Fibroblast of skin of right biceps (primary cell): Measurements from ENCODE around the gene IL22.
"Not testable (repeated sequence)": the region's sequence is repeated elsewhere in the genome, so short reads cannot be mapped to it uniquely, and the experiment has no call there.

ENCODE experiments used
- DNase-seq: peaks from one replicate; pipeline ENCODE4 v3.0.0-alpha.2; 2013

IL22 gene

DNA sequence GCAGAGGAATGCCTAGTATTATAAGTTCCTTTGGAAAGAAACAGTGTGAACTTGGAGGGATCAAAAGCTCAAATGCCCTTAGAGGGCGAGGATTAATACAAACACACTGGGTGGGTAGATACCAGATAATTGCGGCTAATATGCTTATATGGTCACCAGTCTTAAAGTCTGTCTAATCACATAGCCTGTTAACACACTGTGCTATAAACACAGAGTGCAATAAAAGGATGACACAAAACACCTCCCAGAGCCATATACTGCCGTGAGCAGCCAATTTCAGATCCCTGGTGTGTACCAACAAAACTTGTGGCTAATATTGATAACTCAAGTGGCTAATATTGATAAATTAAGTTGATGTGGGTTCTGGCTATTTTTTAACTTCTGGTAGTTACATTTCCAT is 26.0 kb downstream of the IL22 start:
- DNase-seq: no peak

DNA sequence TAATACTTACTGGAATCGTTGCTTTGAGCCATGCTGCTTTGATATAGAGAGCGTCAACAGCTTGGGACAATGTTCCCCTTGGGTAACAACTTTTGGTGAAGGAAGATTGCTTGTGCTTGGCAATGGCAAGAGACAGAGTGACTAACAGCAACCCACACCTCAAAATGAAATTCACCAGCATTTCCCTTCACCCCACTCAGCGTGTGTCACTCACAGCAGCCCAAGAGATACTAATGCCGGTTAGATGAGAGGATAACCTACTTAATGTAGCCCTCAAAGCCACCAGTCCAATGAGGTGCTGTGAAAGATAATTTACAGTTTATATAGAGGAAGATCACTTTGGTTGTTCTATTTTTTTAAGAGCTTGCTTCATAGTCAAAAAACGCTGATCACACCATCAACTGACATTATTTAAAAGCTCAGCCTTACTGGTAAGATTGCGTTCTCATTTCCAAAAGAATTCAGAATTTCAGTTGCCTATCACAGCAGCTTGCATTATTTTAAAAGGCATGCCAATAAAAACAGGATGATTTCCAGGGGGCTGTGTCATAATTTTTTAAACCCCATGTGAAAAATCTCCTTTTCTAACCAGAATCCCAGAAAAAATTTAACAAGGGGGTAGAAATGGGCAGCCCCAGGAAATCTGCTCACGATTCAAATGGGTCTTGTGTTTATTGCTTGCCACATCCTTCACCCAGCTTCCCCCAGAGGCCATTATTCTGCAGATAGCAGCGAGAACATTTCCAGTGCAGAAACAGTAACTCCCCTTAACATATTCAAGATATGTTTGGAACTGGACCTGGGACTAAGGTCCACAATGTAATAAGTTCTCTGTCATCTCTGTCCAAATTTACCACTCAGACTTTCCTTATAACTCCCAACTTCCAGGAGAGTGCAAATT is 27.6 kb downstream of the IL22 start, which contains the start of gene IL26:
Gene IL26 (minus strand): TSS at position 235 of the 901 bp plus-strand sequence. CDS start 54 bp downstream, at position 181.
- DNase-seq: peak; percentile 34

DNA sequence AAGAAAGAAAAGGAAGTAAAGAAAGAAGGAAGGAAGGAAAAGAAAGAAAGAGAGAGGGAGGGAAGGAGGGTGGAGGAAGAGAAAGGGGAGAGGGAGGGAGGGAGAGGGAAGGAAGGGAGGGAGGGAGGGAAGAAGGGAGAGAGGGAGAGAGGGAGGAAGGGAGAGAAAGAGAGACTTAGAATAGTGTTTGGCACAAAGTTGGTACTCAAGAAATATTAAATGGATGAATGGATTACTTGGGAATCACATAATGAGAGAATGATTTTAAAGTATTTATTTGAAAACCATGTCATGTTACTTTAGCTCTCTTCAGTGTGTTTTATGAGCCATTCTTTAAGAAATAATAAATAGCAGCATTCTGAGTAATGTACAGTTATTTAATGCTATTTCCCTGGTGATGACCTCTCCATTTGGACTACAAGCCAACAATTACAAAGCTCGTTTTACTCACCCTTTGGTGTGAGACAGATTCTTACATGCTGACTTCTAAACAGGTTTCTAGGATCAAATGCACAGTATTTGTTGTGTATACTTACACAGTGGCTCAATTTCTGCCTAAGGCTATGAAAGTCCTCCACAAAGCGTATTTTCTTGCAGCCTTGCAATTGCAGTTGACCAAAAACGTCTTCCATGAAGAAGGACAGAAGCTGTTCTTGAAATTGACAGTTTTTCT is 28.7 kb downstream of the IL22 start:
- DNase-seq: peak; percentile 71

DNA sequence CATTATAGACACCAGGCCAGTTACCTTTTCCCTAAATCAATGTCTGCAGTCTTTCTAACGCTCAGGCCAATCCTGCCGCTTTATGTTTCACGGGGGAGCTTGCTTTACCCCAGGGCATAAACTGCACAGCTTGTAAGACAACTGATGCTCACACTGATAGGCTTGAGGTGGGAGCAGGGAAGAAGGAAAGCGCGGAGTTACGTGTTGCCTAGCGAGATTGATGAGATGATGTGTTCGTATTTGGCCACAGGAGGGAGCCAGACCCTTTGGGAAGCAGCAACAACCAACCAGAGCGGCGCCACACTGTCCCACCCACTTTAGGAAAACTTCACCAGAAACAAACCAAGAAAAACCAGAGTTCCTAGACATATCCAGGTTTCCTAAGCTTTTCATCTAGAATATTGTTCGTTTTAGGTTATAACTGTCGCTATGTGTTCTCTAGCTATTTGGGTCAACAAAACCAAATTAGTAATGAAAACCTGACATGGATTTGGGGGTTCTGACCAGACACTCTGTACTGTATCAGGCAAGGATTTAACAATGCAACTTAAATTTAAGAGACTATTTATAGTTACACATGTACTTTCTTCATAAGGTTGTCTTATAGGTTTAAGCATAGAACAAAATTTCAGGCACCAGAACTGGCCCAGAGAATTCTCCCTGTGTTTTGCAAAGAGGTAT is 30.2 kb downstream of the IL22 start:
- DNase-seq: peak; percentile 85

DNA sequence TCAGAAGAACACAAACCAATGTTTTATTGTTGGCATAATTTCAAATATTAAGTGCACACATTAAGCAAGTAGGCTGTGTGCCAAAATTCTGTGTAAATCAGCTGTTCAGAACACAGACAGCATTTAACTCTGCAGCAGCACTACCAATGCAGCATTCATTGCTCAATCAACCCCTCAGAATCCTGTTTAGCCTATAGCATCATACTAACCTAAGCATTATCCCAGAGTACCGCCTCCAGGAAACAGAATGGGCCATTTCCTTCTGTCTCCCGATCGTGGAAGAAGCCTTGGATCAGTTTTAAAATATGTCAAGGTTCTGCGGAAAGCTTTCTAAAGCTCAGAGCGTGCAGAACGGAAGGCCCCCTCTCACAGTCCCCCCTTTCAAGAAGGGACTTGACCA is 31.1 kb downstream of the IL22 start:
- DNase-seq: peak; percentile 41

DNA sequence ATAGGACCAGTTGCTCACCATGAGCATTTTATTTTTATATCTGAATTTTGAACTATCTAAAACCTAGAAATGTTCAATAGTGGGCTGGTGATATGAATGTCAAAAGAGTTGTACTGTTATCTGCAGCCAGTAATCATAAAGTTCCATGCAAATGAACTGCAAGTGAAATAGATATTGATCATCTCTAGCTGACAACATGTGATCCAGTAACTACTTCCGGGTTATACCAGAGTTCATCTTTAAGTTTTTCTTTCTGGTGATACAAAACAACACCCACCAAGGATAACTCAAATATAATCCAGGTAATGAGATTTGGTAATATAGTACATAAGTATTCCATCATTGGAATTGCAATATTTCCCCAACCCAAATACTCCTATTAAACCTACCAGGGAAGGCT is 31.9 kb downstream of the IL22 start:
- DNase-seq: no peak

DNA sequence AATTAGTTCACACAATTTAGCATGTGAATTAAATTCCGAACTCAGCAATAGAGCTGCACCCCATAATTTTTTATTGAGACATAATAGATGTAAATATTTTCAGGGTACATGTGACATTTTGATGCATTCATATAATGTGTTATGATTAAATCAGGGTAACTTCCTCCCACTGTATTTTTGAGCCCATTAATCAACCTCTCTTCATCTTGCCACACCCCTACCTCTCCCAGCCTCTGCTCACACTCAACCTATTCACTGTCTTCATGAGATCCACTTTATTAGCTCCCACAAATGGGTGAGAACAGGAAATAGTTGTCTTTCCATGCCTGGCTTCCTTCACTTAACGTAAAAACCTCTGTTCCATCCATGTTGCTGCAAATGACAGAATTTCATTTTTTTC is 42.5 kb downstream of the IL22 start:
- no peak for DNase-seq

DNA sequence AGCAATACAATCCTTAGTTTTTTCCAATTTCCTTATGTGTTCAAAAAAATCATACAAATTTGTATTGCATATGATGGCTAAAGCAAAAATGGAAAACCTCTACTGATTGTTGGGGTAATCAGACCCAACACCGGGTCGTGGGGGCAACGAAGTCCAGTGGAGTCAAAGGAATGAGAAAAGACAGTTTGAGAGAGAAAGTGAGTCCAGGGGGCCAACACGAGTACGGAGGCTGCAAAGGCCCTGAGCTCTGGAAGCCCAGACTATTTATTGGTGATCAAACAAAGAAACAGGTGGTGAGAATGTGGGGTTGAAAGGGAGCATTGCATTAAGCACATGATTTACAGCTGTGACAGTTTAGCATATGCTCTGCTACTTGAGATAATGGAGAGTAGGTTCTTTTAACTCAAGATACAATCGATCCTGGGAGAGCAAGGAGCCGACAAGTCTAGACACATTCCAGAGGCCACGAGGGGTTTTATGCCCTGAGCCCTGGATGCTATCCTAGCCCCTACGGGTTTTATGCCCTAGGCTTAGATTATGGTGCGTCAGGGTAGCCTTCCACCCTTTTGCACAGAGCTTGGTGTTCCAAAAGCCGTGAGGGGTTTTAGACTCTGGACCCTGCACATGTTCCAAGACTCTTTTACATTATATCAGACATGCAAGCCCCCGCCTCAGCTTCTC is 44.2 kb downstream of the IL22 start:
- DNase-seq: not testable (repeated sequence)

DNA sequence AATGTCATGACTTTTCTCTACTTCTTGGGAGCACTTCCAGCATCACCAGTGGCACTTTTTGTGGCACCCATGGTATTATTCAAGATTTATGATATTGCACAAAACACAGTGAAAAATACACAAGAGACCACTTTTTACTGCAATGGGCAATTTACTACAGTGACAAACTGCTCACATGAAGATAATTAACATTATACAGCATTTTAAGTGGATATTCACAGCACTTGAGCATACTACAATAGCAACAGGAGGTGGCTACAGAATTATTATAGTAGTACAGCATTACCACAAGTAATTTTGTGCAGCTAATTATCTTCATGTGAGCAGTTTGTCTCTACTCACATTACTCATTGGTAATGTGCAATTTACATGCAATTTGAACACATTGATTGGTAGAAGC is 46.1 kb downstream of the IL22 start:
- DNase-seq: no peak

DNA sequence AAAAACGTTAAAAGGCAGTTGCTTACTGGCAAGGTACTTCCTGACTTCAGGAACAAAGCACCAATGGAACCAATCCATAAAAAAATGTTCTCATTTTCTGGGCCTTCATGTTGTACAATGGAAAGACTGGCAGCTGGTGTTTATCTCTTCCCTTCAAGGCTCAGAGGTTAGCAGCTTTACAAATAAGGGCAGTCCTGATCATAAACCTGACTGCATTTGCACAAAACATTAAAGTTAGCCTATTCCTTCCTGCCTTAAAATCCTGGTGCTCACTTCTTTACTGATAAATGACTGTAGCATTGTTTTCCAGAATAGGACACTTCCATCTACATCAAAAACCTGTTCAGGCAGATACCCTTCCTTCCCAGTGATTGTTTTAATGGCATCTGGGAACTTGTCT is 47.0 kb downstream of the IL22 start:
- no peak for DNase-seq

DNA sequence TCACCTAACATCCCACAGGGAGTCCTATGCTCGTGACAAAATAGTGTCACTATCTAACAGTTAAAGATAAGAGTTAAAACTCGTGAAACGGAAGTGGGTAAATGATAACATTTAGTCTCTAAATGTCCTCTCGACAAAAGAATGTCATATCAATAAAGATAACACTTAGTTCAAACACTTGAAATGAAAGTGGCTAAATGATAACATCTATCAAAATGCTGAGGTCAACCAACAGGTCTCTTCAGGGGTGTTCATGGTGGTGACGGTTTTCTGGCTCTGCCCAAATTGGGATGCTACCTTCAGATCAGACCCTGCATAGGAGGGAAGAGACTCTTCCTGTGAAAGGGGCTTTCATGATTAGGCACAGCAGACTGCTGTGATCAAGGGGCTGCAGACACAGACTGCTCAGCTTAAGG is 49.9 kb downstream of the IL22 start:
- no peak for DNase-seq

DNA sequence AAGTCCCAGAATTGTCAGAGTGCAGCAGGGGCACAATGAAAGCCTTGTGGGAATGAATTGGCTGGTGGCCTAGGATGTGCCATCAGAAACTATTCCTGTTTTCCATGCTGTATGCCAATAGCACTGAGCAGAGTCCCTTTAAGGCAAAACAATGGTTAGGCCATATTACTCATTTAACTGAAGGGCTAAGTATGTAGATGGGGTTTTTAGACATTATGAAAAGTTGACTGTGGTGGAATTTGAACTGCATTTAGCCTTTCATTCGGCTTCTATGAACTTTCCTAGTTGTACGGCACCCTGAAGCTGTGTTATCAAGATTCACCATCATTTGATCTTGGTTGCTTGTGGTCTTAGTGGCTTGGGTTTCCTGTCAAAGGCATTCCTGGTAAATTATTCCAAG is 52.5 kb downstream of the IL22 start:
- peak; percentile 57 for DNase-seq

DNA sequence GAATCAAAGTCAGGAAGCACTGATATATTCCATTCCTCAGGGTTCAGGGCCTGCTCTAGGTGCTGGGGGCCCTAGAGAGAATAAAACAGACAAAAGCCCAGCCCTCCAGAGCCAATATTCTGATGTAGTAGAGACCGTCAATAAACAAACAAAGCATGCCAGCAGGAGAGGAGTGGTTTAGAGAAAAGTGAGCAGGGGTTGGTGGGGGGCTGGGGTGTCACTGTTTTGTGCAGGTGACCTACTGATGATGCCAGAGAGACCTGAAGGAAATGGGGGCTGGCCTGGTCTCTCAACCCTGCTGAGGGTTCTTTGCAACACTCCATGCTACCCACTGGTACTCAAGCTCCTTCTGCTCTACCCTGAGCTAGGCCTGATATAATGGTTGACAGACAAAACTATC is 54.3 kb downstream of the IL22 start:
- no peak for DNase-seq

DNA sequence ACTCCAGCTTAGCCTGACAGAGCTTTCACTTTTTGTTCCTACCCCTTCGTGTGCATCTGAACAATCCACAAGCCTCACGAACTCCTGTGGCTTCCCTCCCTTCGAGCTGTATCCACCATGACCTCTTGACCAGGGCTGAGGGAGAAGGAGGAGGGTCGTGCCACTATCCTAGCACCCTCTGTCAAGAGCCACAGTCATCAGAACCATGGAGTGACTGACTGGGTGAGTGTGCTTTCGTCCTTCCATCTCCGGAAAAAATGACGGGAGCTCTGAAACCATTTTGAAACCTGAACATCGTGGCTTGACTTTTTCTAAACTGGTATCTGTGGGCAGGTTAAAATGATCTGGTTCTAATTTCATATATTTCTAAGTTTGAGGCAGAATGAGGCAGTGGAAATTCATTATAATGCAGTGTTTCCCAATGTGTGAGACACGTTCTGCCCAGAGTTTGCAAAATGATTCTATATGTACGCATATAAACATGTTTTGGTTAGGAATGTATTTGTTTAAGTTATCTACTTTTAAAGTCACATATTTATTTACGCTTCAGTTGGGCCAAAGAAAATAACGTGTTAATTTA is 54.8 kb downstream of the IL22 start:
- DNase-seq: no peak
